ENCODE data around the gene RASA4B.
"Not testable (repeated sequence)": the region's sequence is repeated elsewhere in the genome, so short reads cannot be mapped to it uniquely, and the experiment has no call there.

RASA4B gene

GRCh38 chr7:102511860-102512522 is 5.6 kb downstream of the RASA4B start:
- H3K27ac ChIP-seq (ENCODE audit: low read depth, low read length); H3K4me3 ChIP-seq (ENCODE audit: low read depth, low read length); H2AK5ac ChIP-seq (ENCODE audit: low read length); H4K91ac ChIP-seq (ENCODE audit: low read depth, low read length); H4K12ac ChIP-seq (ENCODE audit: low read depth, low read length); H3K27me3 ChIP-seq (ENCODE audit: insufficient read depth, low read length); H3K9ac ChIP-seq (ENCODE audit: low read length); H3K9me3 ChIP-seq (ENCODE audit: insufficient read depth, low read depth, low read length); H3K79me1 ChIP-seq (ENCODE audit: low read length); H2AFZ ChIP-seq (ENCODE audit: insufficient read depth, low read length, poor library complexity); H3K36me3 ChIP-seq (ENCODE audit: control insufficient read depth in 1 of 2, insufficient read depth in 2 of 2, low read length in 2 of 2); DNase-seq; H3K4me2 ChIP-seq (ENCODE audit: low read length); H4K8ac ChIP-seq (ENCODE audit: low read depth, low read length); H2BK120ac ChIP-seq (ENCODE audit: insufficient read depth, low read length, poor library complexity); H3K14ac ChIP-seq (ENCODE audit: low read length); H3K4ac ChIP-seq (ENCODE audit: low read depth, low read length); H2BK5ac ChIP-seq (ENCODE audit: low read depth, low read length, poor library complexity); H3K18ac ChIP-seq (ENCODE audit: low read length); H2BK12ac ChIP-seq (ENCODE audit: low read length); H3K4me1 ChIP-seq (ENCODE audit: control insufficient read depth in 1 of 2, insufficient read depth in 2 of 2, low read length in 2 of 2); H3K79me2 ChIP-seq (ENCODE audit: control insufficient read depth, insufficient read depth, low read length, poor library complexity); H3K23ac ChIP-seq (ENCODE audit: low read length): not testable (repeated sequence)
- no CpG with 5 or more reads among the region's 30 CpGs for WGBS (ENCODE audit: extremely low coverage, insufficient coverage, insufficient read length)

DNA sequence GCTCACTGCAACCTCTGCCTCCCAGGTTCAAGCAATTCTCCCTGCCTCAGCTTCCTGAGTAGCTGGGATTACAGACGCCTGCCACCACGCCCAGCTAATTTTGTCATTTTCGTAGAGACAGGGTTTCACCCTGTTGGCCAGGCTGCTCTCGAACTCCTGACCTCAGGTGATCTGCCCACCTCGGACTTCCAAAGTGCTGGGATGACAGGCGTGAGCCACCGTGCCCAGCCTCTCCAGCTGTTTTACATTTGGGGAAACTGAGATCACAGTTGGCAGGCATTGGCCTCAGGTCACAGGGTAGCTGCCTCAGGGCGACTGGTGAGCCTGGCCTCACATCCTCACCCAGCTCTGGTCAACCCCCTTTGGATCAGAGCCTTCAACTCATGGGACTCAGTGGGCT is 7.0 kb downstream of the RASA4B start:
- not testable (repeated sequence) for H3K79me1 ChIP-seq (ENCODE audit: low read length); H2BK12ac ChIP-seq (ENCODE audit: low read length); H2AK5ac ChIP-seq (ENCODE audit: low read length); H4K91ac ChIP-seq (ENCODE audit: low read depth, low read length); H3K4me3 ChIP-seq (ENCODE audit: low read depth, low read length); H2BK120ac ChIP-seq (ENCODE audit: insufficient read depth, low read length, poor library complexity); H2BK5ac ChIP-seq (ENCODE audit: low read depth, low read length, poor library complexity); DNase-seq; H3K4me1 ChIP-seq (ENCODE audit: control insufficient read depth in 1 of 2, insufficient read depth in 2 of 2, low read length in 2 of 2); H3K14ac ChIP-seq (ENCODE audit: low read length); H3K4ac ChIP-seq (ENCODE audit: low read depth, low read length); H4K12ac ChIP-seq (ENCODE audit: low read depth, low read length); H3K4me2 ChIP-seq (ENCODE audit: low read length); H3K79me2 ChIP-seq (ENCODE audit: control insufficient read depth, insufficient read depth, low read length, poor library complexity); H3K9ac ChIP-seq (ENCODE audit: low read length); H2AFZ ChIP-seq (ENCODE audit: insufficient read depth, low read length, poor library complexity); H3K23ac ChIP-seq (ENCODE audit: low read length); H4K8ac ChIP-seq (ENCODE audit: low read depth, low read length); H3K27ac ChIP-seq (ENCODE audit: low read depth, low read length); H3K27me3 ChIP-seq (ENCODE audit: insufficient read depth, low read length); H3K18ac ChIP-seq (ENCODE audit: low read length); H3K36me3 ChIP-seq (ENCODE audit: control insufficient read depth in 1 of 2, insufficient read depth in 2 of 2, low read length in 2 of 2); H3K9me3 ChIP-seq (ENCODE audit: insufficient read depth, low read depth, low read length)
- no CpG with 5 or more reads among the region's 8 CpGs for WGBS (ENCODE audit: extremely low coverage, insufficient coverage, insufficient read length)

DNA sequence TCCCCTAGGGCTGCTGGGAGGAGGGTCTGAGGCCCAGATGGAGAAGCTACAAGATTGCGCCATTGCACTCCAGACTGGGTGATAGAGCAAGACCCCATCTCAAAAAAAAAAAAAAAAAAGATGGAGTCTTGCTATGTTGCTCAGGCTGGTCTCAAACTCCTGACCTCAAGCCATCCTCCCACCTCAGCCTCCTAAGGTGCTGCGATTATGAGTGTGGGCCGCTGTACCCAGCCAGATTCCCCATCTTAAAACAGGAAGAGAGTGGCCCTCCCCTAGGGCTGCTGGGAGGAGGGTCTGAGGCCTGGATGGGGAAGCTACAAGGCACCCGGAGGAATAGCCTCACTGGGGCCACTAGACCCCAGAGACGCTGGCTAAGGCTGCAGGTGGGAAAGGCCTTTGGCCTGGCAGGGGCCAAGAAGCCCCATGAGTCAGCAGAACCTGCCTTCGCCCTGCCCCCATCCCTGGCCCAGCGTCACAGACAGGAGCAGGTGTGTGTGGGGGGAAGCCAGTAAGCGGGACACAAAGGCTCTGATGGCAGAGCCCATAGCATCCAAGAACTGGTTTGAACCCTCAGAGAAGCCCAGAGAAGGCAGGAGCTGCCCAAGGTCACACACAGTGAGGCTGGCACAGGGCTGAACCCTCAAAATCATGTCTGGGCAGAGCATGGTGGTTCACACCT is 10.0 kb downstream of the RASA4B start:
- H3K9me3 ChIP-seq (ENCODE audit: insufficient read depth, low read depth, low read length); H2AFZ ChIP-seq (ENCODE audit: insufficient read depth, low read length, poor library complexity); H4K91ac ChIP-seq (ENCODE audit: low read depth, low read length); H2BK5ac ChIP-seq (ENCODE audit: low read depth, low read length, poor library complexity); H3K14ac ChIP-seq (ENCODE audit: low read length); H3K79me1 ChIP-seq (ENCODE audit: low read length); H3K36me3 ChIP-seq (ENCODE audit: control insufficient read depth in 1 of 2, insufficient read depth in 2 of 2, low read length in 2 of 2); H3K4me3 ChIP-seq (ENCODE audit: low read depth, low read length); H3K4me1 ChIP-seq (ENCODE audit: control insufficient read depth in 1 of 2, insufficient read depth in 2 of 2, low read length in 2 of 2); H3K27me3 ChIP-seq (ENCODE audit: insufficient read depth, low read length); DNase-seq; H4K12ac ChIP-seq (ENCODE audit: low read depth, low read length); H3K4me2 ChIP-seq (ENCODE audit: low read length); H3K4ac ChIP-seq (ENCODE audit: low read depth, low read length); H2AK5ac ChIP-seq (ENCODE audit: low read length); H3K79me2 ChIP-seq (ENCODE audit: control insufficient read depth, insufficient read depth, low read length, poor library complexity); H3K18ac ChIP-seq (ENCODE audit: low read length); H3K23ac ChIP-seq (ENCODE audit: low read length); H2BK12ac ChIP-seq (ENCODE audit: low read length); H3K9ac ChIP-seq (ENCODE audit: low read length); H3K27ac ChIP-seq (ENCODE audit: low read depth, low read length); H4K8ac ChIP-seq (ENCODE audit: low read depth, low read length); H2BK120ac ChIP-seq (ENCODE audit: insufficient read depth, low read length, poor library complexity): not testable (repeated sequence)
- no CpG with 5 or more reads among the region's 8 CpGs for WGBS (ENCODE audit: extremely low coverage, insufficient coverage, insufficient read length)

- H3K9ac ChIP-seq (ENCODE audit: low read length); H3K79me1 ChIP-seq (ENCODE audit: low read length); H3K23ac ChIP-seq (ENCODE audit: low read length); H3K4me2 ChIP-seq (ENCODE audit: low read length); DNase-seq; H2BK120ac ChIP-seq (ENCODE audit: insufficient read depth, low read length, poor library complexity); H3K4me1 ChIP-seq (ENCODE audit: control insufficient read depth in 1 of 2, insufficient read depth in 2 of 2, low read length in 2 of 2); H3K4ac ChIP-seq (ENCODE audit: low read depth, low read length); H3K27me3 ChIP-seq (ENCODE audit: insufficient read depth, low read length); H3K27ac ChIP-seq (ENCODE audit: low read depth, low read length); H3K36me3 ChIP-seq (ENCODE audit: control insufficient read depth in 1 of 2, insufficient read depth in 2 of 2, low read length in 2 of 2); H3K18ac ChIP-seq (ENCODE audit: low read length); H2AFZ ChIP-seq (ENCODE audit: insufficient read depth, low read length, poor library complexity); H3K9me3 ChIP-seq (ENCODE audit: insufficient read depth, low read depth, low read length); H3K4me3 ChIP-seq (ENCODE audit: low read depth, low read length); H3K79me2 ChIP-seq (ENCODE audit: control insufficient read depth, insufficient read depth, low read length, poor library complexity); H4K91ac ChIP-seq (ENCODE audit: low read depth, low read length); H4K8ac ChIP-seq (ENCODE audit: low read depth, low read length); H3K14ac ChIP-seq (ENCODE audit: low read length); H2AK5ac ChIP-seq (ENCODE audit: low read length): not testable (repeated sequence)
- H4K12ac ChIP-seq (ENCODE audit: low read depth, low read length): peak overlapping the region; percentile 62
- WGBS (ENCODE audit: extremely low coverage, insufficient coverage, insufficient read length): no CpG with 5 or more reads among the region's 24 CpGs
- H2BK12ac ChIP-seq (ENCODE audit: low read length): peak overlapping the region; percentile 71
- H2BK5ac ChIP-seq (ENCODE audit: low read depth, low read length, poor library complexity): peak overlapping the region; percentile 76
Measured at GRCh38 chr7:102505298-102506185, 12.0 kb downstream of the RASA4B start.
